Left renal pelvis (tissue), 4 donors: ENCODE measurements around the gene GPN3. TPM values are rescaled to one million over a fixed set of nuclear protein-coding genes. Genes with fewer than 3 reads are reported as not detected.
"Not testable (repeated sequence)": the region's sequence is repeated elsewhere in the genome, so short reads cannot be mapped to it uniquely, and the experiment has no call there.

Experiments
- DNase-seq, 4 donors: peaks; one replicate each; pipeline ENCODE4 v3.0.0-alpha.2; 2013; ENCODE audit warnings: low read depth in 4 of 4, low spot score in 3 of 4
- polyA plus RNA-seq, 4 donors: library from polyadenylated mRNA; unstranded; fragments of 120-200 nt; gene quantifications; one replicate each; pipeline ENCODE4 v1.2.1, GENCODE V29; 2013; ENCODE audit not compliant: insufficient read length in 4 of 4

The GPN3 gene
- polyA plus RNA-seq, 4 donors, result 29.3 to 43.3 (median 36.2) TPM

DNA sequence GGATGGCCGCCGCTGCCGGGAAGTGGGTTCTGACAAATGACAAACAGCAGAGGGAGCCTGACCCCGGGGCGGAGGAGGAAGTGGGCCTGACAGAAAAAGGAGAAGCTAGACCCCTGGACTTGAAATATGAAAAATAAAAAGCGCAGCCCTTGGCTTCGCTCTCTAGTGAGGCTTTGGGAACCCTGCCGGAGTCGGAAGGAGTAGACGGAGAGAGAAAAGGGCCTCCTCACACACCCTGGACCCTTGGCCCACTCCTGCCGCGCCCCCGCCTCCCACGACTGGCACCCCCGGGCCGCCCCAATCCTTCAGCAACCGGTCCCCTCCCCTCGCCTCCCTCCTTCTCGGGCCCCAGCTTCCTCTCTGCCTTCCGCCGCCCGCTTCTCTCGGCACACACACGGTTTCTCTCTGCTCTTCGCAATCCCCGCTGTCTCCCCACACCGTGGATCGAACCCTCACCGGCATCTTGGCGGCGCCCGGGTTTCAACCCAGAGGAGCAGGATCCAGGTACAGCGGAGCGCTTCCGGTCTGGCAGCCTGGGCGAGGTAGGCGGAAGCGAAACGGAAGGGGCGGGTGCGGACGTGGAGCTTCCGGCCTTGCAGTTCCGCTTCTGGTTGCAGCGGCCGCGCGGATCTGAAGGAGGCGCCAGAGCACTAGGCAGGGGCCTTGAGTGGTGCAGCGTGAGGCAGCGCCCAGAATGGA is 18.1 kb downstream of the GPN3 start, which contains the start of gene ARPC3:
ARPC3 (minus strand) TSS at position 539 of the 699 bp plus-strand sequence; CDS start at position 462, 77 bp downstream.
- peak; percentile 80 to 90 (median 88) for DNase-seq

- no peak for DNase-seq
Measured at GRCh38 chr12:110444455-110444854, 23.6 kb downstream of the GPN3 start.

DNA sequence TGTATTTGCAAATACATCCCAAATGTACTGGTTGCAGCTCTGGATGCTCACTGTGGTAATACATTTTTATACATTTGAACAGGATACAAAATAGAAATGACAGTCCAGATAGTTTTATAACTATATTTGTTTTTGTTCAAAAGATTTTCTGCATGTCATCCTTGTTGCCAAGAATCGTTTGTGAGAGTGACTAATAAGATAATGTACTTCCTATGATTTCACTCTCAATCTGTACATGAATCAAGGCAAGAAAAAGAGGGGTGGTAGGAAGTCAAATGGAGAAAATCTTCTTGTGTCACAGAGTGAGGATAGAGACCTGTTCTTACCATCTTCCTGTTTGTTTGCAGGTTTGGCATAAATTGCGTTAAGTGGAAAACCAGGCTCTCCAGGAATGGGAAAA is 31.8 kb downstream of the GPN3 start:
- no peak for DNase-seq

GRCh38 chr12:110431957-110432587 is 36.0 kb downstream of the GPN3 start:
- DNase-seq, result no peak

GRCh38 chr12:110429676-110430075 is 38.4 kb downstream of the GPN3 start:
- not testable (repeated sequence) for DNase-seq

GRCh38 chr12:110426406-110426805 is 41.7 kb downstream of the GPN3 start:
- no peak for DNase-seq

GRCh38 chr12:110424237-110424636 is 43.8 kb downstream of the GPN3 start:
- DNase-seq, result no peak

GRCh38 chr12:110421701-110422100 is 46.4 kb downstream of the GPN3 start:
- no peak for DNase-seq

DNA sequence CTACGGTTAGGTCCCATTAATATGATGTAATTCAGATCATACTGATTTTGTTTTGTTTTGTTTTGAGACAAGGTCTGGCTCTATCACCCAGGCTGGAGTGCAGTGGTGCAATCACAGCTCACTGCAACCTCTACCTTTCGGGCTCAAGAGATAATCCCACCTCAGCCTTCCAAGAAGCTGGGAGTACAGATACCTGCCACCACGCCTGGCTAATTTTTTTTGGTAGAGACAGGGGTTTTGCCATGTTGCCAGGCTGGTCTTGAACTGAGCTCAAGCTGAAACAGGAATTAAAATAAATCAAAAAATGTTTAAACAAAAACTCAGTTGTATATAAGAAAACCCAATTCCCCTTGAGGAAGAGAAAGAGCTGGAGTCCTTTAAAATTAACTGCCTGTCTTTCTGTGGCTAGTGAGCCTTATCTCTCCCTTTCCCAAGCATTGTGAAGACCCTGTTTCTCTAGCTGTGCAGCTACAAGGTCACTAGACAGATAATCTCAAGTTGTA is 46.8 kb downstream of the GPN3 start:
- no peak for DNase-seq

GRCh38 chr12:110420644-110421043 is 47.4 kb downstream of the GPN3 start:
- DNase-seq, result not testable (repeated sequence)

DNA sequence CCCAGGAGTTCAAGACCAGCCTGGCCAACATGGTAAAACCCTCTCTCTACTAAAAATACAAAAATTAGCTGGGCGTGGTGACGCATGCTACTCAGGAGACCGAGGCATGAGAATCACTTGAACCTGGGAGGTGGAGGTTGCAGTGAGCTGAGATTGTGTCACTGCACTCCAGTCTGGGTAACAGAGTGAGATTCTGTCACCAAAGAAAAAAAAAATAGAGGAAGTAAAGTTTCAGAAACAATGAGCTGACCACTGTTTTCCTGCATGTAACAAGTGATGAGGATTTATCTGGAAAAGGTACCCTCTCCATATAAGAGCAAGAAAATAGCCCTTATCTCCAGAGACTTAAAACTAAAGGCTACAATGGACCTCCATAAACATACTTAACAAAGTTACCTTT is 50.9 kb downstream of the GPN3 start:
- not testable (repeated sequence) for DNase-seq

DNA sequence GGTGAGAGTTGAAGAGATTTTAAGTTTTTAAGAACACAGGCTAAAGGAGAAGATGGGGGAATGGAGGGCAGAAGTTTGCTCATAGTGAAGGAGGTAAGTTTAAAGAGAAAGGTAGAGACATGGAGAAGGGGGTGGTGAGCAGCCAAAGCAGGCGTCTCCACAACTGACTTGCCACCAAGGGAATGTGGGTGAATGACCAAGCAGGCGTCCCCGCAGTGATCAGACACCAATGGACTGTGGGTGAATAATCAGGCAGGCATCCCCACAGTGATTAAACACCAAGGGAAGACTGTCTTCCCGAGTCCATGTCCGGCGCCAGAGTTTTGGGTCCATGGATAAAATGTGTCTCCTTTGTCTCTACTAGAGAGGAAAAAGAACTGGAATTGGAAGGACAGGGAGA is 58.0 kb downstream of the GPN3 start:
- not testable (repeated sequence) for DNase-seq

DNA sequence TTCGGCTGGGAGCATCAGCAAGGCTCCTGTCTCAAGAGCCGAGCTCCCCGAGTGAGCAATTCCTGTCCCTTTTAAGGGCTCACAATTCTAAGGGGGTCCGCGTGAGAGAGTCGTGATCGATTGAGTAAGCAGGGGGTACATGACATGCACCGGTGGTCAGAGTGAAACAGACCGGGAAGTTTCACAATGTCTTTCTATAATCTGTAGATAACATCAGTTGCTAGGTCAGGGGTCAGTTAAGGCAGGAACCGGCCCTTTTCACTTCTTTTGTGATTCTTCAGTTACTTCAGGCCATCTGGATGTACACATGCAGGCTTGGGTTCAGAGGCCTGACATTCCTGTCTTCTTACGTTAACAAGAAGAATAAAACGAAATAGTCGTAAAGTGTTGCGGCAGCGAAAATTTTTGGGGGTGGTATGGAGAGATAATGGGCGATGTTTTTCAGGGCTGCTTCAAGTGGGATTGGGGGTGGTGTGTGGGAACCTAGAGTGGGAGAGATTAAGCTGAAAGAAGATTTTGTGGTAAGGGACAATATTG is 62.9 kb downstream of the GPN3 start:
- DNase-seq, result not testable (repeated sequence)

GRCh38 chr12:110403976-110404682 is 63.9 kb downstream of the GPN3 start:
- DNase-seq, result peak; percentile 48 to 60 (median 56)

DNA sequence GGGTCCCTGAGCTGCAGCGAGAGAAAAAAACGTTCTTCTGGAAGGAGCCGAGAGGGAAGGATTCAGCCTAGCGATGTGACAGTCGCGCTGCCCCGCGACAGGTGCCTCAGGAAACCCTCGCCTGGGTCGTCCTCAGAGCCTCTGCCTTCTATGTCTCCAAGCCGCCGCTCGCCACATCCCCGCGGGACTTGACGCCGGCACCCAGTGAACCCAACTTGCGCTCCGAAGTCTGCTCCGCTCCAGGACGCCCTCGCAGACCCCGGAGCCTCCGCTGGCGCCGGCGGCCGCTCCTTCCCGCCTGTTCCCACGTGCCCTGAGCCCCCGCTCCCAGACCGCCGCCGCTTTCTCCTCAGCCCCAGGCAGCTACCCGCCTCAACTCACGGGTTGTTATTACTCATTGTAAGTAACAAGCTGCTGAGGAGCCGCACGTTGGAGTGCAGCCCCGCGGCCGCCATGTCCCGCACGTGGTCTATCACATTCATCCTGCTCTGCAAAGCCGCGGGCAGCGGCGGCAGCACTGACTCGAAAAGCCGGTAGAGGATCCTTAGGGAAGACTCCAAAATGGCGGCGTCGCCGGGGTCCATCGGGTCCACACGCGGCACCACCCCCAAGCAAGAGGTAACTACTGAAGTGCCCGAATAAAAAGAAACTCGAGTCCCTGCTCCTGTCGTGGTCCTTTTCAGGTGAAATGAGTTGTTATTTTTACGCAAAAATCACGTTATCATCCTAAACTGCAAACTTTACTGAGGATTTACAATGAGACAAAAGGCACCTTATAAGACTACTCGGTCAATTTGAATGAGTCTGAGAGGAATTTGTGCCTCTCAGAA is 64.7 kb downstream of the GPN3 start, which contains the start of gene ANAPC7:
ANAPC7 (minus strand) TSS at position 563 of the 830 bp plus-strand sequence; CDS start at position 482, 81 bp downstream.
- peak; percentile 78 to 84 (median 80) for DNase-seq

Other genes with a start within 250 kb of the GPN3 start
- gene ATP2A2, start 187.0 kb downstream of the GPN3 start, polyA plus RNA-seq, result 100 to 1,000 TPM; 114 to 176 (median 150) TPM
- 10 to 100 TPM; 57.5 to 92.4 (median 79.1) TPM for gene ANAPC7, start 64.5 kb downstream of the GPN3 start, polyA plus RNA-seq
- gene ARPC3, start 17.9 kb downstream of the GPN3 start, polyA plus RNA-seq, result 100 to 1,000 TPM; 174 to 312 (median 244) TPM
- 10 to 100 TPM; 16.4 to 23.2 (median 21.1) TPM for gene FAM216A, start 588 bp upstream of the GPN3 start, polyA plus RNA-seq
- 100 to 1,000 TPM; 123 to 155 (median 141) TPM for gene VPS29, start 33.9 kb upstream of the GPN3 start, polyA plus RNA-seq
- gene RAD9B, start 34.1 kb upstream of the GPN3 start, polyA plus RNA-seq, result 1 to 10 TPM; 1.1 to 1.5 (median 1.3) TPM
- 10 to 100 TPM; 18.3 to 23.1 (median 20.3) TPM for gene PPTC7, start 115.1 kb upstream of the GPN3 start, polyA plus RNA-seq
- gene TCTN1, start 145.9 kb upstream of the GPN3 start, polyA plus RNA-seq, result 100 to 1,000 TPM in 1 of 4 donors, 10 to 100 TPM in 3; 54.9 to 105 (median 81.8) TPM
- 10 to 100 TPM in 3 of 4 donors, 1 to 10 TPM in 1; 9.5 to 15.7 (median 11.3) TPM for gene HVCN1, start 220.9 kb upstream of the GPN3 start, polyA plus RNA-seq